ENCODE results near the gene MAD2L2. TPM values are rescaled to one million over a fixed set of nuclear protein-coding genes. Genes with fewer than 3 reads are reported as not detected.

MAD2L2 gene
- total and polyA plus RNA-seq, 12 donors, result 15.6 to 71.2 (median 28.1) TPM

GRCh38 chr1:11674488-11674887, 6.5 kb downstream of the MAD2L2 start:
- intact Hi-C loops (cut with DNase I), result no loop called here
- no peaks in the 10 kb centered on the region for H3K9me3 ChIP-seq (replicated peaks in 1 of 3)
- no peak overlapping the region for H3K27ac ChIP-seq
- H3K4me3 ChIP-seq, result no peak overlapping the region
- 91 to 98% (median 97%) methylated on average over 4 to 14 of the region's 14 CpGs for WGBS, 4 donors
- TF ChIP-seq, protein P1, sequence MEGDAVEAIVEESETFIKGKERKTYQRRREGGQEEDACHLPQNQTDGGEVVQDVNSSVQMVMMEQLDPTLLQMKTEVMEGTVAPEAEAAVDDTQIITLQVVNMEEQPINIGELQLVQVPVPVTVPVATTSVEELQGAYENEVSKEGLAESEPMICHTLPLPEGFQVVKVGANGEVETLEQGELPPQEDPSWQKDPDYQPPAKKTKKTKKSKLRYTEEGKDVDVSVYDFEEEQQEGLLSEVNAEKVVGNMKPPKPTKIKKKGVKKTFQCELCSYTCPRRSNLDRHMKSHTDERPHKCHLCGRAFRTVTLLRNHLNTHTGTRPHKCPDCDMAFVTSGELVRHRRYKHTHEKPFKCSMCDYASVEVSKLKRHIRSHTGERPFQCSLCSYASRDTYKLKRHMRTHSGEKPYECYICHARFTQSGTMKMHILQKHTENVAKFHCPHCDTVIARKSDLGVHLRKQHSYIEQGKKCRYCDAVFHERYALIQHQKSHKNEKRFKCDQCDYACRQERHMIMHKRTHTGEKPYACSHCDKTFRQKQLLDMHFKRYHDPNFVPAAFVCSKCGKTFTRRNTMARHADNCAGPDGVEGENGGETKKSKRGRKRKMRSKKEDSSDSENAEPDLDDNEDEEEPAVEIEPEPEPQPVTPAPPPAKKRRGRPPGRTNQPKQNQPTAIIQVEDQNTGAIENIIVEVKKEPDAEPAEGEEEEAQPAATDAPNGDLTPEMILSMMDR (IDR thresholded peaks at IDR 0.05), result no peak
- no peak for TF ChIP-seq POLR2A (IDR thresholded peaks at IDR 0.05)
- peaks cover 0 to 40% of the 10 kb centered on the region in 2 donors for H3K36me3 ChIP-seq (replicated peaks in 1 of 2)
- no peak for DNase-seq
- no peaks in the 10 kb centered on the region for H3K4me1 ChIP-seq (replicated peaks in 1 of 2)
- H3K27me3 ChIP-seq, result no peaks in the 10 kb centered on the region

GRCh38 chr1:11673089-11673769, 7.7 kb downstream of the MAD2L2 start:
- TF ChIP-seq, protein P1 (IDR thresholded peaks at IDR 0.05), result no peak
- no peak for TF ChIP-seq POLR2A (IDR thresholded peaks at IDR 0.05)
- no peak overlapping the region for H3K27ac ChIP-seq
- no peaks in the 10 kb centered on the region for H3K9me3 ChIP-seq (replicated peaks in 1 of 3)
- H3K4me3 ChIP-seq, result no peak overlapping the region
- WGBS, 4 donors, result 93 to 98% (median 95%) methylated on average over 8 to 14 of the region's 14 CpGs
- DNase-seq, result no peak
- H3K4me1 ChIP-seq (replicated peaks in 1 of 2), result no peaks in the 10 kb centered on the region
- peaks cover 0 to 40% of the 10 kb centered on the region in 2 donors for H3K36me3 ChIP-seq (replicated peaks in 1 of 2)
- intact Hi-C loops (cut with DNase I), result no loop called here
- no peaks in the 10 kb centered on the region for H3K27me3 ChIP-seq

- WGBS, 4 donors, result 94 to 100% (median 95%) methylated on average over 10 to 14 of the region's 14 CpGs
- Histone ChIP-seq H3K27ac (no peak overlapping the region), H3K9me3 (replicated peaks in 1 of 3) (no peaks in the 10 kb centered on the region), H3K4me1 (replicated peaks in 1 of 2) (no peaks in the 10 kb centered on the region), H3K36me3 (replicated peaks in 1 of 2) (peaks cover 0 to 40% of the 10 kb centered on the region in 2 donors), H3K4me3 (no peak overlapping the region), H3K27me3 (no peaks in the 10 kb centered on the region)
- intact Hi-C loops (cut with DNase I), result no loop called here
- TF ChIP-seq POLR2A (IDR thresholded peaks at IDR 0.05), result no peak
- TF ChIP-seq, protein P1 (IDR thresholded peaks at IDR 0.05), result no peak
- peak in 1 of 7 donors; percentile 46 for DNase-seq
These were observed 9.2 kb downstream of the MAD2L2 start for GRCh38 chr1:11671544-11672286.

DNA sequence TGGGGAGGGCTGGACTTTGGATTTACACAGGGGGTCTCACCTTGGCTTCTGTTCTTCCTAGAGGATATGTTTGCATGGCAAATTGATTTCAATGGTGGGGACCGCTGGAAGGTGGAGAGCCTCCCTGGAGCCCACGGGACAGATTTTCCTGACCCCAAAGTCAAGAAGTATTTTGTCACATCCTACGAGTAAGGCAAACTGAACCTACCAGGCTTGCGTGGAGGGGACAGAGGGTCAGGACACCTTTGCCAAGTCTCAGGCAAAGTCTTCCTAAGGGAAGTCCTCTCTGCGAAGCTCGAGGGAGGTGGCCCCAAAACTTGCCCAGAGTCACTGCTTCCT, 9.8 kb downstream of the MAD2L2 start:
- TF ChIP-seq, protein P1 (IDR thresholded peaks at IDR 0.05), result no peak
- TF ChIP-seq POLR2A (IDR thresholded peaks at IDR 0.05), result no peak
- Histone ChIP-seq H3K36me3 (replicated peaks in 1 of 2) (peaks cover 0 to 35% of the 10 kb centered on the region in 2 donors), H3K27me3 (no peaks in the 10 kb centered on the region), H3K27ac (no peak overlapping the region), H3K9me3 (replicated peaks in 1 of 3) (no peaks in the 10 kb centered on the region), H3K4me3 (no peak overlapping the region), H3K4me1 (replicated peaks in 1 of 2) (no peaks in the 10 kb centered on the region)
- DNase-seq, result no peak
- 84 to 98% (median 90%) methylated on average over 6 of the region's 6 CpGs for WGBS, 4 donors
- intact Hi-C loops (cut with DNase I), result no loop called here
